NT2/D1 (cell line): ENCODE results near the gene TAF11L5.
"Not testable (repeated sequence)": the region's sequence is repeated elsewhere in the genome, so short reads cannot be mapped to it uniquely, and the experiment has no call there.

Experiments used
- DNase-seq: peaks from one replicate; pipeline ENCODE4 v3.0.0-alpha.2; 2011; ENCODE audit warnings: low read depth, low spot score
- H3K27me3 ChIP-seq: 2 replicates; pipeline ENCODE4 v1.6.0; 2011; ENCODE audit warnings: mild to moderate bottlenecking; ENCODE audit not compliant: insufficient read length, insufficient read depth
- H3K36me3 ChIP-seq: 2 replicates; pipeline ENCODE4 v1.6.1; 2011; ENCODE audit warnings: mild to moderate bottlenecking, low read length, mixed read lengths; ENCODE audit not compliant: insufficient read depth, insufficient read length
- H3K4me1 ChIP-seq: 2 replicates; pipeline ENCODE4 v1.5.1; 2011; ENCODE audit not compliant: insufficient read depth, insufficient read length
- H3K4me3 ChIP-seq: 2 replicates; pipeline ENCODE4 v1.5.1; 2011; ENCODE audit warnings: low read depth; ENCODE audit not compliant: insufficient read length
- H3K9ac ChIP-seq: 2 replicates; pipeline ENCODE4 v1.6.0; 2011; ENCODE audit warnings: low read depth; ENCODE audit not compliant: insufficient read length
- H3K9me3 ChIP-seq: 2 replicates; pipeline ENCODE4 v1.5.1; 2011; ENCODE audit warnings: mild to moderate bottlenecking, low read length; ENCODE audit not compliant: insufficient read depth
- SUZ12 ChIP-seq: IDR thresholded peaks from 2 replicates; pipeline ENCODE4 v1.6.1; 2011; ENCODE audit not compliant: insufficient read length, insufficient read depth; ENCODE audit errors: extremely low read depth
- YY1 ChIP-seq: IDR thresholded peaks from 2 replicates; pipeline ENCODE4 v1.6.1; 2011; ENCODE audit not compliant: insufficient read length, insufficient read depth
- ZNF274 ChIP-seq: IDR thresholded peaks from 2 replicates; pipeline ENCODE4 v1.6.1; 2011; ENCODE audit warnings: mild to moderate bottlenecking, low read depth, low read length

TAF11L5 gene

DNA sequence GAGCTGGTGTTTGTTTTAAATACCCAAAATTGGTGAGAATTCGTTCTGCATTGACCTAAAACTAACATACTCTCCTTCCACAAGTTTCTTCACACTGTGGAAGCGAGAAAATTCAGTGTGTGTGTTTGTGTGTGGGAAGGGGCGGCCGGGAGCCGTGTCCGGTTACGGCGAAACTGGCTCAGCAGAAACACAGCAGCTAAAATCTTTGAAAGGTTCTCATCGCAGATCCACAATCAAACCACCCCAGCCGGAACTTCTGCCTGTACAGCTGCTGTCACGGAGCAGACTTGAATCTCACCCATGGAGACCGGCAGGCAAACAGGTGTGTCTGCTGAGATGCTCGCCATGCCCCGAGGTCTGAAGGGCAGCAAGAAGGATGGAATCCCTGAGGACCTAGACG is at the start of gene TAF11L5:
Gene TAF11L5, plus strand, starts transcription at position 301 of the 400 bp plus-strand sequence.
- not testable (repeated sequence) for H3K27me3 ChIP-seq, H3K36me3 ChIP-seq, H3K4me3 ChIP-seq, DNase-seq, H3K9ac ChIP-seq, H3K4me1 ChIP-seq, H3K9me3 ChIP-seq

DNA sequence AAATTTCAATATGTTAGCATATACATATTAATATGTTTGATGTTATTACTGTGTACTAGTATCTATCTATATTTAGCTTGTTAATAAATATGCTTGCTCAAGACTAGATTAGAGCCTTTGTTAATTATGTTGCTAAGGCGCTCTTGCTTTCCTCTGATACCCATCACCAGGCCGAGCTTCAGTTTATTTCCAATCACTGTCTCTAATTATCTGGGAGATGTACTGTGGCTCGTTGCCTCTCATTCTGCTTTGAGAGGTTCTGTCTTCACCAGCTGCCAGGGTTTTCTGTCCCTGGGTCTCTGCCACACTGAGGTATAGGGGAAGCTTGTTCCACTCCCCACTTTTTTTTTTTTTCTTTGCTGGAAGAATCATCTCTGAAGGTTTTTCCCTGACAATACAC is 48.0 kb upstream of the TAF11L5 start:
- no peak overlapping the region for H3K9ac ChIP-seq
- TF ChIP-seq ZNF274 (no peak), SUZ12 (no peak)
- no peaks in the 10 kb centered on the region for H3K9me3 ChIP-seq
- H3K27me3 ChIP-seq: no peaks in the 10 kb centered on the region
- no peak overlapping the region for H3K4me3 ChIP-seq
- no peaks in the 10 kb centered on the region for H3K4me1 ChIP-seq
- H3K36me3 ChIP-seq: no peaks in the 10 kb centered on the region
- no peak for DNase-seq

DNA sequence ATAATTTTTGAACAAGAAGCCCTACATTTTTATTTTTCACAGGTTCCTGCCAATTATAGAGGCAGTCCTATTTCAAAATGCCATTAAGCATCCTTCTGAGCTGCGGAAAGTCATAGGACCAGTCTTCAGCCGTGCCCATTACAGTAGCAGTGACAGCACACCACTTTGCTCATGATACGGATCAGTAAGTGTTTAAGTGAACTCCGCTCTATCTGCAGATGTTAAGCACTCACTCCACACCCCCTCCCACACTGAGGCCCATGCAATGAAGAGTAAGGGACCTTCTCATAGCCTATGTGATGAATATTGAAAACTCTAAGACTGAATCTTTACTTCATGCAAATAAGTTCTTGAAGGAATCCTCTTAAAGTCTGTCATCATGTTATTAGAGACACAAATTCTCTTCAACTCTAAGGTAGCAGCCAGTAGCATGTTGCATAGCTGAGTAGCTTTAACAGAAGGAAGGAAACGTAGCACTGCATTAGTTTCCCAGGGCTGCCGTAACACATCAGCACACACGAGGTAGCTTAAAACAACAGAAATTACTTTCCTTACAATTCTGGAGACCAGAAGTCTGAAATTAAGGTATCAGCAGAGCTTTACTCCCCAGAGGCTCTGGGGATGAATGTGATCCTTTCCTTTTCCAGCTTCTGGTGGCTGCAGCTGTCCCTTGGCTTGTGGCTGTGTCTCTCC is 47.3 kb upstream of the TAF11L5 start:
- Histone ChIP-seq H3K36me3 (no peaks in the 10 kb centered on the region), H3K9me3 (no peaks in the 10 kb centered on the region), H3K27me3 (no peaks in the 10 kb centered on the region), H3K4me3 (no peak overlapping the region), H3K4me1 (no peaks in the 10 kb centered on the region), H3K9ac (no peak overlapping the region)
- no peak for DNase-seq
- TF ChIP-seq YY1: no peak
- TF ChIP-seq ZNF274: no peak
- TF ChIP-seq SUZ12: no peak

DNA sequence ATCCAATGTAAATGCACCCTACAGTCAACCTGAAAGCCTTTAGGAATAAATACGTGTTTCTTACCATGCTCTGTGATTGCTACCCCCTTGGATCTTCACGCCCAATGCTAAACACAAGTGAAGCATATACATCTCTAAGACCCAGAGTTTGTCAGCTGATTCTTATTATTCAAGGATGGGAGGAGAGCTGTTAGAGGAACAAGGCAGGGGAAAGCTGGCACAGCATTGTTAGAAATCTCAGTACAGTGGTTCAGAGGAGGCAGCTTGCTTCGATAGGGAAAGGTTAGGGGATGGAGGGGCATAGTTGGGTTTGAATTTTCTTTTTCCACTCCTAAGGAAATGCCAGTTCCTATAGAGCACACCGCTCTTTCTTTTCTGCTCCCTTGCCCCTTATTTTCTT is 43.7 kb upstream of the TAF11L5 start:
- H3K4me1 ChIP-seq: no peaks in the 10 kb centered on the region
- no peaks in the 10 kb centered on the region for H3K36me3 ChIP-seq
- no peak for TF ChIP-seq ZNF274
- no peaks in the 10 kb centered on the region for H3K9me3 ChIP-seq
- no peak for DNase-seq
- H3K9ac ChIP-seq: no peak overlapping the region
- no peaks in the 10 kb centered on the region for H3K27me3 ChIP-seq
- H3K4me3 ChIP-seq: no peak overlapping the region

DNA sequence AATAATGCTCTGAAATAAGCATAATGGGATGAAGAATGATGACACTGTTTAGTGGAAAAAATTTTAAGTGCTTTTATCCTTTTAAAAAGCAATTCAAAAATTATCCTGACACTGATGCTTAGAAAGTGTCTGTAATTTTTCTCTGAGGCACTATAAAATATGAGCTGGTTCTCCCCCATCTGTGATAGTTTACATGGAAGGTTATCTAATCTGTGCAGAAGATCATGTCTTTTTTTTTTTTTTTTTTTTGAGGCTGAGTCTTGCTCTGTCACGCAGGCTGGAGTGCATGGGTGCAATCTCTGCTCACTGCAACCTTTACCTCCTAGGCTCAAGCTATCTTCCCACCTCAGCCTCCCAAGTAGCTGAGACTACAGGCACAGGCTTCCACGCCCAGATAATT is 42.2 kb upstream of the TAF11L5 start:
- Histone ChIP-seq H3K9me3 (no peaks in the 10 kb centered on the region), H3K4me3 (no peak overlapping the region), H3K9ac (no peak overlapping the region), H3K4me1 (no peaks in the 10 kb centered on the region), H3K27me3 (no peaks in the 10 kb centered on the region), H3K36me3 (no peaks in the 10 kb centered on the region)
- no peak for TF ChIP-seq YY1
- no peak for TF ChIP-seq ZNF274
- no peak for TF ChIP-seq SUZ12
- DNase-seq: no peak

DNA sequence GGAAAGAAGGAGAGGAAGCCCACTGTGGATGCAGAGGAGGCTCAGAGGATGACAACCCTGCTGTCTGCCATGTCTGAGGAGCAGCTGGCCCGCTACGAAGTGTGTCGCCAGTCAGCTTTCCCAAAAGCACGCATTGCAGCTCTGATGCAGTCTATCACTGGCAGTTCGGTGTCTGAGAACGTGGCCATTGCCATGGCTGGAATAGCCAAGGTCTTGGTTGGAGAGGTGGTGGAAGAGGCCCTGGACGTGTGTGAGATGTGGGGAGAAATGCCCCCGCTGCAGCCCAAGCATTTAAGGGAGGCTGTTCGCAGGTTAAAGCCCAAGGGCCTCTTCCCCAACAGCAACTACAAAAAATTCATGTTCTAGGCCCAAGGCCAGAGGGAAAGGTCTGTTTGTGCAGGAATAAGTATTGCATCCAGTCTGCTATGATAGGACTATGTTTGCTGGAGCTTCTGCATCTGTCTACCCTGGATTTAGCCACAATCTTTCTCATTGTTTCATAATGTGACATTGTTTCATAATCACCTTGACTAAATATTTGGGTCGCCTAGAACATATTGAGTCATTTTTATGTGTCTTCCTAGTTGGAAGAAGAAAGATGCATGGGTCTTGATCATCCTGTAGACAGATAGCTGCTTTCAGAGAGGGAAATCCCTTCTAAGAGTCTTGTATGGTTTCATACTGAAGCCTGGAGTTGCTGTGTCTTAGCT is 38.4 kb upstream of the TAF11L5 start:
- not testable (repeated sequence) for H3K36me3 ChIP-seq, DNase-seq

DNA sequence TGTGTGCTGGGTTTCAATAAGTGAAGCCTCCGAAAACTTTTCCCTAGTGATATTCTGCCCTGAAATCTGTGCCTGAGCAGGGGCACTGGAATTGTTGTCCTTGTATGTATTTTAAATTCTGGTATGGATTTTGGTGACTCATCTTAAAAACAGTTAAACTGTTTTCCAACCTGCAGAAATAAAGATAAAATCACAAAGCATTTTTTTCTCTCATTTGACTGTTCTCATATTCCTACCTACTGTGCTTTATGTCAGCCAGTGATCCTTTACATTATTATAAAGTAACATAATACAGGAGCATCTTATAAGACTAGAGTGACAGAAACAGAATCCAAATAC is 37.9 kb upstream of the TAF11L5 start:
- H3K4me1 ChIP-seq: no peaks in the 10 kb centered on the region
- TF ChIP-seq SUZ12 (no peak), ZNF274 (no peak), YY1 (no peak)
- no peaks in the 10 kb centered on the region for H3K36me3 ChIP-seq
- no peaks in the 10 kb centered on the region for H3K9me3 ChIP-seq
- H3K9ac ChIP-seq: no peak overlapping the region
- DNase-seq: no peak
- no peaks in the 10 kb centered on the region for H3K27me3 ChIP-seq
- H3K4me3 ChIP-seq: no peak overlapping the region

More for the DNA sequence above, 38.4 kb upstream of the TAF11L5 start:
- not testable (repeated sequence) for H3K27me3 ChIP-seq, H3K4me1 ChIP-seq, H3K9ac ChIP-seq, H3K4me3 ChIP-seq, H3K9me3 ChIP-seq

DNA sequence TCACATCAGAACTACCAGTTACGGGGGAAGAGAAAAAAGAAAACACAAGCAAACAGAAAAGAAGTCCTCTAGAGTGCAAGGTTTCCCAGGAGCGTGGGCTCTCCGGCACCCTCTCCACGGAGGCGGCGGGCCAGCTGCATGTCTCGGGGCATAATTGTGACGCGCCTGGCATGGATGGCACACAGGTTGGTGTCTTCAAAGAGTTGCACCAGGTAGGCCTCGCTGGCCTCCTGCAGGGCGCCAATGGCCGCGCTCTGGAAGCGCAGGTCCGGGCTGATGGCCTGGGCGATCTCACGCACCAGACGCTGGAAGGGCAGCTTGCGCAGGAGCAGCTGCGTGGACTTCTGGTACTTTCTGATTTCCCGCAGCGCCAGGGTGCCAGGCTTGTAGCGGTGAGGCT is 33.8 kb upstream of the TAF11L5 start:
- not testable (repeated sequence) for H3K27me3 ChIP-seq, H3K36me3 ChIP-seq, H3K9me3 ChIP-seq, H3K9ac ChIP-seq, H3K4me3 ChIP-seq, H3K4me1 ChIP-seq, DNase-seq
